H54 (cell line): ENCODE measurements around the gene BEGAIN.

Experiments used
- DNase-seq: peaks from one replicate; pipeline ENCODE4 v3.0.0; 2011; ENCODE audit warnings: low spot score, mixed read lengths; ENCODE audit not compliant: insufficient read length
- FAIRE-seq: peaks from 3 replicates; lab custom pipeline; 2011; peaks lifted over from hg19 to GRCh38; lab: Jason Lieb, UNC
- POLR2A ChIP-seq: IDR thresholded peaks from 2 replicates; pipeline ENCODE4 v1.6.1; 2011; ENCODE audit warnings: low read depth, mild to moderate bottlenecking, low read length

BEGAIN gene

GRCh38 chr14:100576091-100577085, 10.8 kb downstream of the BEGAIN start:
- FAIRE-seq, result no peak
- DNase-seq, result no peak
- TF ChIP-seq POLR2A, result no peak

GRCh38 chr14:100575266-100575995, 11.8 kb downstream of the BEGAIN start:
- TF ChIP-seq POLR2A, result no peak
- DNase-seq, result no peak
- FAIRE-seq, result no peak

- DNase-seq, result no peak
- no peak for TF ChIP-seq POLR2A
- FAIRE-seq, result no peak
Measured at GRCh38 chr14:100574642-100575031, 12.6 kb downstream of the BEGAIN start.

- FAIRE-seq (no peak), DNase-seq (no peak)
Measured at GRCh38 chr14:100573757-100574641, 13.2 kb downstream of the BEGAIN start.

GRCh38 chr14:100573002-100573756, 14.0 kb downstream of the BEGAIN start:
- FAIRE-seq (no peak), DNase-seq (no peak)
- no peak for TF ChIP-seq POLR2A

More at GRCh38 chr14:100573757-100574641, 13.2 kb downstream of the BEGAIN start:
- no peak for TF ChIP-seq POLR2A

GRCh38 chr14:100572543-100572942, 14.7 kb downstream of the BEGAIN start:
- TF ChIP-seq POLR2A, result no peak
- DNase-seq (no peak), FAIRE-seq (no peak)

- no peak for FAIRE-seq
- DNase-seq, result no peak
- TF ChIP-seq POLR2A, result no peak
Measured at GRCh38 chr14:100571837-100572236, 15.4 kb downstream of the BEGAIN start.

- FAIRE-seq (no peak), DNase-seq (no peak)
- TF ChIP-seq POLR2A, result no peak
Measured at GRCh38 chr14:100570726-100571454, 16.3 kb downstream of the BEGAIN start.

GRCh38 chr14:100569734-100570286, 17.4 kb downstream of the BEGAIN start:
- DNase-seq (no peak), FAIRE-seq (no peak)
- TF ChIP-seq POLR2A, result no peak

GRCh38 chr14:100568998-100569733, 18.1 kb downstream of the BEGAIN start:
- DNase-seq (no peak), FAIRE-seq (no peak)
- TF ChIP-seq POLR2A, result no peak
